Dermis microvascular lymphatic vessel endothelial cell (primary cell): ENCODE measurements around the gene TMC4. TPM values are rescaled to one million over a fixed set of nuclear protein-coding genes. Genes with fewer than 3 reads are reported as not detected.

Experiments
- DNase-seq, 2 donors: peaks; one replicate each; pipeline versions ENCODE4 v3.0.0 to v3.0.0-alpha.2; 2010; ENCODE audit warnings: low read depth in 2 of 2
- total RNA-seq: library from RNA; depleted of rRNA; stranded (reverse); fragments of >200 nt; gene quantifications from 2 replicates; pipeline ENCODE4 v1.2.1, GENCODE V29; 2014

TMC4 gene
- total RNA-seq, 1 donor from 2014 or later = not detected

- peak; percentile 11 to 31 for DNase-seq
Observed at GRCh38 chr19:54133312-54133956, 39.5 kb downstream of the TMC4 start.

GRCh38 chr19:54129617-54129996, 43.4 kb downstream of the TMC4 start:
- DNase-seq = no peak

GRCh38 chr19:54128796-54129616, 44.0 kb downstream of the TMC4 start:
- no peak for DNase-seq

GRCh38 chr19:54128441-54128725, 44.6 kb downstream of the TMC4 start:
- no peak for DNase-seq

- no peak for DNase-seq
Observed at GRCh38 chr19:54127688-54128440, 45.1 kb downstream of the TMC4 start.

- no peak for DNase-seq
Observed at GRCh38 chr19:54125713-54126112, 47.2 kb downstream of the TMC4 start.

- no peak for DNase-seq
Observed at GRCh38 chr19:54124393-54124792, 48.6 kb downstream of the TMC4 start.

- no peak for DNase-seq
Observed at GRCh38 chr19:54123682-54124081, 49.3 kb downstream of the TMC4 start.

- DNase-seq = no peak
Observed at GRCh38 chr19:54121259-54121658, 51.7 kb downstream of the TMC4 start.

GRCh38 chr19:54115109-54116063, 57.6 kb downstream of the TMC4 start, which contains the start of the genes PRPF31 and TFPT:
TSS of gene PRPF31 (plus strand) at chr19:54115754. CDS start at chr19:54118279, 2,525 bp downstream.
TSS of gene TFPT (minus strand) at chr19:54115657. CDS start at chr19:54115269, 388 bp downstream.
- DNase-seq = peak; percentile 98 to 99

- peak; percentile 30 to 73 for DNase-seq
Observed at GRCh38 chr19:54114340-54115108, 58.4 kb downstream of the TMC4 start.

Other genes starting within 250 kb of the TMC4 start
- gene CACNG8, start 210.2 kb downstream of the TMC4 start, total RNA-seq = 0.13 TPM in 2 replicates
- 0.38 and 0.77 TPM in 2 replicates for gene CACNG6, start 181.5 kb downstream of the TMC4 start, total RNA-seq
- not detected in 2 replicates for gene VSTM1, start 109.3 kb downstream of the TMC4 start, total RNA-seq
- gene TARM1, start 91.8 kb downstream of the TMC4 start, total RNA-seq = not detected in 2 replicates
- gene OSCAR, start 72.4 kb downstream of the TMC4 start, total RNA-seq = under 0.01 TPM in 1 of 2 replicates, not detected in the other
- 17.1 and 19.8 TPM in 2 replicates for gene NDUFA3, start 70.3 kb downstream of the TMC4 start, total RNA-seq
- 19.1 and 19.6 TPM in 2 replicates for gene TFPT, start 57.5 kb downstream of the TMC4 start, total RNA-seq
- 60.3 and 64.5 TPM in 2 replicates for gene PRPF31, start 57.4 kb downstream of the TMC4 start, total RNA-seq
- gene CNOT3, start 35.4 kb downstream of the TMC4 start, total RNA-seq = 4.9 and 6.7 TPM in 2 replicates
- gene LENG1, start 13.4 kb downstream of the TMC4 start, total RNA-seq = 4.4 TPM in 2 replicates
- gene MBOAT7, start 16.4 kb upstream of the TMC4 start, total RNA-seq = 10.1 and 20.5 TPM in 2 replicates
- gene TSEN34, start 18.1 kb upstream of the TMC4 start, total RNA-seq = 45.4 and 50.3 TPM in 2 replicates
- 2,300 and 2,729 TPM in 2 replicates for gene RPS9, start 27.7 kb upstream of the TMC4 start, total RNA-seq
- gene LILRB3, start 49.8 kb upstream of the TMC4 start, total RNA-seq = not detected in 2 replicates
- not detected in 2 replicates for gene LILRA6, start 69.6 kb upstream of the TMC4 start, total RNA-seq
- gene LILRB5, start 84.1 kb upstream of the TMC4 start, total RNA-seq = not detected in 2 replicates
- gene LILRB2, start 108.0 kb upstream of the TMC4 start, total RNA-seq = not detected in 2 replicates
- gene LILRA5, start 140.0 kb upstream of the TMC4 start, total RNA-seq = not detected in 2 replicates
- gene LILRA4, start 166.0 kb upstream of the TMC4 start, total RNA-seq = not detected in 2 replicates
- gene LAIR1, start 191.8 kb upstream of the TMC4 start, total RNA-seq = not detected in 2 replicates
- under 0.01 TPM in 1 of 2 replicates, not detected in the other for gene TTYH1, start 242.3 kb upstream of the TMC4 start, total RNA-seq